Activated CD4-positive, CD25-positive, alpha-beta regulatory T cell treated with anti-CD3 and anti-CD28 coated beads, Interleukin-2, amount 50 U/mL, for 16 hours (primary cell): ENCODE measurements around the gene TTC33.
A peak's percentile ranks its signal among the peaks of the same experiment; 100 is the strongest.
"Not testable (repeated sequence)": the region's sequence is repeated elsewhere in the genome, so short reads cannot be mapped to it uniquely, and the experiment has no call there.

Experiments
- DNase-seq: peaks from one replicate; pipeline ENCODE4 v3.0.0-alpha.2; 2020; ENCODE audit warnings: low read depth, low spot score

Gene TTC33

DNA sequence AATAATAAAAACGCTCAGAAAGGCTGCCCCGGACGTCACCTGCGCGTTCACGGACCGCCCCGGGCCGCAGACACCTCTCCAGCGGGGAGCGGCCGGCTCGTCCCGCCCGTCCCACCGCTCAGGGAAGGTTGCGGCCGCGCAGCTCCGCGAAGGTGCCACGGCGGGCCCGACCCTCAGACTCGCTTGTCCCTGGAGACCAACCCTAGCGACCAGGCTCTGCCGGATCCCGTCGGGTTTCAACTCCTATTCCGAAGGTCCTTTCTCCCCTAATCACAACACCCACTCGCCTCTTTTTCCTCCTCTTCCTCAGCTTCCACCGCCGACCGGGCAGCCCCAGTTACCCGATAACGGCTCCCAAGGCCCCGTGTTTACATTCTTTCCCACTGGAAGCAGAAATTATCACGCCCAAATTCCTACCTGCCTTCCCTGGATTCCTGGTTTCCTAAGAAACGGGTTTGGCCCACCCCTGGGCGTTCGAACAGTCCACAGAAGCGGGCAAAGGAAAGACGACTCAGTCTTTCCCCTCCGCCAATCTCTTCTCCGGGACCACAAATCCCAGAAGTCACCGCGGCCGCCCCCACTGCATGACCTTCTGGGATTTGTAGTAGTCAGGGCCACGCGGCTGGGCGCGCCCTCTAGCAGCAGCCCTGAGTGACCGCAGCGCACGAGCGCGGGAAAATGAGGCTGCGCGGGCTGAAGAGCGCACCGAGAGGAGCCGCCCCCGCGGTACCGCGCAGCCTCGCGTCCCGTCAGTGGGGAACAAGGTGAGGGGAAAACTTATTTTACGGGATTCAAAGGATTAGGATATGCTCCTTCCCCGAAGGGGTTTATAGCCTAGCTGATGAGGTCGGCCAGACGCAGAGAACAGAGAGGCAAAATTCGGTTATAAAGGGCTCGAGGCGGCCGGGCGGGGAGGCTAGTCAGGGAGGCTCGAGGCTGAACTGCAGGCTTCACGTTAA is at the start of gene TTC33:
Gene TTC33 (minus strand): TSS at position 555 of the 959 bp plus-strand sequence. CDS start 8,943 bp downstream, outside the sequence.
- peak; percentile 88 for DNase-seq

GRCh38 chr5:40801771-40802562 is 46.2 kb upstream of the TTC33 start:
- no peak for DNase-seq

- DNase-seq = no peak
These were observed 43.5 kb upstream of the TTC33 start for GRCh38 chr5:40799258-40799657.

- no peak for DNase-seq
These were observed 43.0 kb upstream of the TTC33 start for GRCh38 chr5:40798801-40799210.

GRCh38 chr5:40798012-40798800 is 42.4 kb upstream of the TTC33 start, which contains the start of gene PRKAA1:
Gene PRKAA1 (minus strand): TSS chr5:40798374. CDS start chr5:40798189, 185 bp downstream.
- peak; percentile 75 for DNase-seq

DNA sequence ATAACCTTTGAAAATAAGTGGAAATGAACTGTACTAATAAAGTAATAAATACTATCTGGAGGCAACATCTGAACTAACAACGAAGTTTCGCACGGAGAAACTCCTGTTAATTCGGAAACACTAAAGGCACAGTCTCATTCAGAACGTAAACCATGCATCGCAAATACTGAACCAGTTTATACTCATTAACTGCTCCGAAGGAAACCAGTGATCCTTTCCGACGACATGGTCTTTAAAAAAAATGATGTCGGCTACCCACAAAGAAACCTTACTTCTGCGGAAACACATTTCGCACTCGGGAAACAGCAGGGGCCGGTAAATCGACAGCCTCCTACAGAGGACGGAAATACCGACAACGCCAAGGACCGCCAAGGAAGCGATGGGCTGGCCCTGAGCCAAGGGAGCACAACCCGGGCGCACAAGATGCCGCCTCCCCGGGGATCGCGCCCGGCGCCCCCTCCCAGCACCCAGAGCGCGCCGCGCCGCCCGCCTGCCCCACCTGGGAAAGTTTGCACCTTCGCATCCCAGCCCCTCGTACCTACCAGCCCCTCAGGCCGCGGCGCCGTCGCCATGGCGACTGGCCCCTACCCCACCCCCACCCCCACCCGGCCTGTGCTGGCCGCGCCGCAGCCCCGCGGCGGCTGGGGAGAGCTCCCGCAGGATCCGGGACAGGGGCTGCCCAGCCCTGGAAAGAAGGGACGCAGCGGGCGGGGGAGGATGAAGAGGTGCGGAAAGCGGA is 41.7 kb upstream of the TTC33 start:
- peak; percentile 37 for DNase-seq

DNA sequence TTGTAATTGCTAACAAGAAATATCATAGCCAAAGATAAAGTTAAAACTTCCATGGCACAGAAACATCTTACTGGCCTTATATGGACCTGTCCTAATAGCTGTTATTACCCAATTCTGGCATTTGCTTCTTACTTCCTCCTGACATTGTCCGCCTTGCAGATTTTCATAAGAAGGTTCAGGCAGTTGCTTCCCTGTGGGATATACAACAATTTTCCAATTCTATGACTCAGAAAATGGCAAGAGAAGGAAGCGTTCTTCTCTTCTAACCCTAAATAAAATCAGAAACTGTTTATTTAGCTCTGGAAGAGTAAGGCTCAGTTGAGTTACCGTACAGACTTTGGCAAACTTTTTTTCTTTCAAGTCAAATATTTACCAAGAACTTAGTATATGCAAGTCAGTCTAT is 40.7 kb upstream of the TTC33 start:
- DNase-seq = no peak

GRCh38 chr5:40794877-40795276 is 39.1 kb upstream of the TTC33 start:
- not testable (repeated sequence) for DNase-seq

- not testable (repeated sequence) for DNase-seq
These were observed 38.6 kb upstream of the TTC33 start for GRCh38 chr5:40794340-40794739.

GRCh38 chr5:40792691-40793090 is 36.9 kb upstream of the TTC33 start:
- DNase-seq = not testable (repeated sequence)

DNA sequence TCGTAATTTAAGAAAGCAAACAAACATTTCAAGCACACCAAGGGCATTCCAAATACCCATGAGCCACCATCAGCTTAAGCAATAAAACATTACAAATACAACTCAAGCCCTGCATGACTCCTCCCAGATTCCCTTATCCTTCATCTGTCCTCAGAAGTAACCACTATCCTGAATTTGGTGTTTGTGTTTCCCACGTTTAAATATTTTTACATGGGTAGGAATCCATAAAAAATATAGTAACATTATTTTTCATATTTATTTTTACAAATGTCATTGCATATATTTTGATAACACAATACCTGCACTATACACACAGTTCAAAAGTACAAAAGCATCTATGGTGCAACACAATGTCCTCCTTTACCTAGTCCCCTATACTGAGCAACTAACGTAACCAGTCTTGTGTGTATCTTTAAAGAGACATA is 36.0 kb upstream of the TTC33 start:
- DNase-seq = no peak

DNA sequence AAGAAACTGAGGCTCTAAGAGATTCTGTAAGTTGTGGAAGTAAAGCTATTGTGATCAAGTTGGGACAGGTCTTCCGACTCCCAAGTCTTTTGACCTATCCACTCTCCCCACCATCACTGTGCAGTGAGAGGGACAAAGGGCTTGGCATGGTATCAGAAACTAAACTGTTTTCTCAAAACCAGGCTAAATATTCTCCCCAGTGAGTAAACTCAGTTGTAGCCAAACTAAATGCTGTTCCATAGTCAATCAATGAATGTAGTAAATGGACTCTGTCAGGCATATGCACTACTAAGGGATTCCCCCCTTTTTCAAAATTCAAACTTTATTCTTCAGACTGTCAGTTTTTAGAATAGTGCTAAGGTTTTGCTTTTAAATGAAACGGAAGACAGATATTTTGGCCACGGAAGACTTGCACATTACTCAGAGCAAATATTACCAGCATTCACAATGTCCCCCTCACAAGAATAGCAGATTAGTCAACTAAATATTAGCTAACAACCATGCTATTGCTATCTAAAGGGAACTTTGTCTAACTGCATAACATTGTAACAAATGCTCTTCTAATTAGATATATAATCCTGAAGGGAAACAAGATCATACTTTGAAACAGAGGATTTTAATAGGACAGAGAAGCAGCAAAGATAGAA is 35.3 kb upstream of the TTC33 start:
- DNase-seq = no peak

GRCh38 chr5:40788941-40789340 is 33.2 kb upstream of the TTC33 start:
- DNase-seq = not testable (repeated sequence)

GRCh38 chr5:40787986-40788385 is 32.2 kb upstream of the TTC33 start:
- DNase-seq = no peak

DNA sequence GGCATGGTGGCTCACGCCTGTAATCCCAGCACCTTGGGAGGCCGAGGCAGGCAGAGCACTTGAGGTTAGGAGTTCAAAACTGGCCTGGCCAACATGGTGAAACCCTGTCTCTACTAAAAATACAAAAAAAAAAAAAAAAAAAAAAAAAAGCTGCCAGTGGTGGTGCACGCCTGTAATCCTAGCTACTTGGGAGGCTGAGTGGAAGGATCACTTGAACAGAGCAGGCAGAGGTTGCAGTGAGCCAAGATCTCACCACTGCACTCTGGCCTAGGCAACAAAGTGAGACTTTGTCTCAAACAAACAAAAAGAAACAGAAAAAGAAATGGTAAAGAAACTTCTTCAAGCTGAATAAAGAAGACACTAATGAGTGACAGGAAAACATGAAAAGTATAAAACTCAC is 30.9 kb upstream of the TTC33 start:
- not testable (repeated sequence) for DNase-seq

DNA sequence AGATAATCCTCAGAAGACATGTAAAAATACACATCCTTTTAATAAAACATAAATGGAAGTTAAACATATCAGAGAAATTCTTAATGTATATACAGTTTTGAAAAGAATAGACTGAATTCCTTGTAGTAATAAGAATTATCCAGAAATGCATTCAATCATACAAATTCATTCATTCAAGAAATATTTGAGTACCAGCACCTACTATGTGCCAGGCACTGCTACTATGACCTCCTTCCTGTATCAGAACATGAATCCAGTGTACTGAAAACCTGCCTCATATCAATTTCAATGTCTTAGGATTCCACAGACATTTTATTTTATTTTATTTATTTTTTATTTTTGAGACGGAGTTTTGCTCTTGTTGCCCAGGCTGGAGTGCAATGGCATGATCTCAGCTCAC is 29.2 kb upstream of the TTC33 start:
- no peak for DNase-seq

DNA sequence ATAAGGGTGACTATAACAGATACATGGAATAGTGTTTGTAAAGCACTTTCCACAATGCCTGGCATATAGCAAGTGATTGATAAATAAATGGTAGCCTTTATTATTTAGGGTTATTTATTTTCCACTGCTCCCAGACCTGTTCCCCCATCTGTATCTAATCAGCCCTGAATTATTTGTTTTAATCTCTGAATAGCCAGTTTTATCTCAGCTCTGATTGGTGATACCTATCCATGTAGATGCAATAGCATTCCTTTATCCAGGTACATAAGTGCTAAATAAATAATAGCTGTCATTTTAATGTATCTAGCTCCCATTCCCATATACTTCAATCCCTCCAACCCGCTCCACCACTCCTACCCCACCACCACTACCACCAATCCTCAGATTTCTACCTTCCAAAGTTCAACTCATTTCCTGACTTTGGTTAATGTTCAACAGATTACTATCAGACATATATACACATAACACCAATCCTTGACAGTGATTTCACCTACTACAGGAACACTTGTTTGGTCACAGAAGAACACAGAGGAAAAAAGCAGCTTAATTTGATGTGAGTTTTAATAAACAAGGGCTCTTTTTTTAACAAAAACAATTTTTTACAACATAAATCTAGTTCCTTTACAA is 28.4 kb upstream of the TTC33 start:
- DNase-seq = no peak

GRCh38 chr5:40781843-40782409 is 26.2 kb upstream of the TTC33 start:
- DNase-seq = no peak

DNA sequence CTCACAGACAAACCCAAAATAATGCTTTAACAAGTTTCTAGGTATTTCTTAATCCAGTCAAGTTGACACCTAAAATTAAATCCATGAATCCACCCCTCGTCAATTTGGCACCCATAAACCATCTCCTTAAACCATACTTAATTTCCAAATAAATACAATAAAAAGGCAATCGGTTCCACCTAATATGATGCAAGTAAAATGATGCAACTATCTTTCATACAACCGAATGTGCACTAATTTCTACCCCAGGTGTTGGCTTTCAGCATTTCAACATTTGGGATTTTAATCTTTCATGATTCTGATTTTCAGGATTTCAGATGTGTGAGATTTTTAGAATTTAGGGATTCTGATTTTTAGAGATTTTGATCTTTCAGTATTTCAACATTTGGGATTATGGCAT is 25.1 kb upstream of the TTC33 start:
- no peak for DNase-seq
